T-helper 22 cell (primary cell): Measurements from ENCODE around the gene ANKRD44.
A peak's percentile ranks its signal among the peaks of the same experiment; 100 is the strongest.
"Not testable (repeated sequence)": the region's sequence is repeated elsewhere in the genome, so short reads cannot be mapped to it uniquely, and the experiment has no call there.

Experiments
- DNase-seq: peaks from one replicate; pipeline ENCODE4 v3.0.0-alpha.2; 2020; ENCODE audit warnings: low read depth

The ANKRD44 gene

GRCh38 chr2:197287596-197287932 is 23.0 kb downstream of the ANKRD44 start:
- DNase-seq: not testable (repeated sequence)

DNA sequence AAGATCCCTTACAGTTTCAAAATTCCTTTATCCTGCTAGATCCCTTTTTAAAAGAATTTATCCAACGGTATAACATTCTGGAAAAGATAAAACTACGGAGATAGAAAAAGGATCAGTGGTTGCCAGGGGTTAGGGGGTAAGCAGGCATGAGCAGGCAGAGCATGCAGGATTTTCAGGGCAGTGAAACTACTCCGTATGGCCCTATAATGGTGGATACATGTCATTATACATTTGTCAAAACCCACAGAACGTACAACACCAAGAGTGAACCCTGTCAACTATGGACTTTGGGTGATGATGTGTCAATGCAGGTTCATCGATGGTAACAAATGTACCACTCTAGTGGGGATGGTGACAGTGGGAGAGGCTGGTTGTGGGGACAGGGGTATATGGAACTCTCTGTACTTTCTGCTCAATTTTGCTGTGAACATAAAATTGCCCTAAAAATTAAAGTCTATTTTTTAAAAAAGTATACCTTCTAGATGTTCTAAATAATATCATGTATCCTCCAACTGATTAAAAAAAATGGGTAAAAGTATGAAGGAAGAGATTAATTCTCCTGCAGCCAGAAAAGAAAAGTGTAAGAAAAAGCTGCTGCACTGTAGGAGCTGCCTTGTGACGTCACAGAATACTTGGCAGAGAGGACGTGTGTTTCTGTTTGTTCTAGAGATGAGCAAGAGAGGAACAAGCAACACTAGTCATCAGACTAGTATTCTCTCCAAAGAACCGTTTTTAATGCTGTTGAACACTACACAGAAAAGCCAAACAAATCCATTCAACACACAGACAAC is 23.6 kb downstream of the ANKRD44 start:
- DNase-seq: peak; percentile 46

- no peak for DNase-seq
These were observed 25.2 kb downstream of the ANKRD44 start for GRCh38 chr2:197285361-197285760.

DNA sequence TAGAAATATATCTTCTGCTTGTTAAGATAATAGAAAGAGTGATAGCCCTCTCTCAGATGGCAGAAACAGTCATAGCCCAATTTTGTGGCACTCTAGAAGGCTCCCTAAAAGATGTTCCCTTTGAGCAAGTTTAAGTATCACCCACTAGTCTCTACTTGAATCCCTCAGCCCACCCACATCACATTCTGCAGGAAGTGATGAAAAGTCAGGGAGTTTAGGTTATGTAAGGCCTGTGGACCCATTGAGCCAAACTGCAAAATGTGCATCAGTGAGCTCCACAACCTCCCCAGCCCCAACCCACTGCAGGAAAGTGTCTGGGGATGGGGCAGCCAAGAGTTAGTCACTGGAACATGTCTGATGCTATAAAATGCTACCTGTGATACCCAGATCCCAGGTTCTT is 25.6 kb downstream of the ANKRD44 start:
- DNase-seq: no peak

DNA sequence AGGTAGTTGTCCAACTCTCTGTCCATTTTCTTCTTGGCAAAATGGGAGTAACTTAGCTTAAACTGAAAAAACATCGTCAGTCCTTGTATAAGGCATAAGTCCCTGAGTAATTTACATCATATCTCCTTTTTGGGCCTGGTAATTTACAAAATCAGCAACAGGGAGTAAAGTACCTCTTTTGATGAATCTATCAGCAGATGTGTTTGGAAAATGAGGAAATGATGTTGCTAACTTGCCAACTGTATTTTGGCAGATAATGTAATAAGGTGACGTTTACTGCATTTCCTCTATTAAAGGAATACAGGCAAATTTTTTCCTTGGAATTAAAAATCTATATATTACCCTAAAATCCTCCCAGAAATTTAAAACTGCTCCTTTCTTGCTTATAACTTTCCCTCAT is 29.2 kb downstream of the ANKRD44 start:
- DNase-seq: no peak

GRCh38 chr2:197280015-197280702 is 30.4 kb downstream of the ANKRD44 start:
- no peak for DNase-seq

DNA sequence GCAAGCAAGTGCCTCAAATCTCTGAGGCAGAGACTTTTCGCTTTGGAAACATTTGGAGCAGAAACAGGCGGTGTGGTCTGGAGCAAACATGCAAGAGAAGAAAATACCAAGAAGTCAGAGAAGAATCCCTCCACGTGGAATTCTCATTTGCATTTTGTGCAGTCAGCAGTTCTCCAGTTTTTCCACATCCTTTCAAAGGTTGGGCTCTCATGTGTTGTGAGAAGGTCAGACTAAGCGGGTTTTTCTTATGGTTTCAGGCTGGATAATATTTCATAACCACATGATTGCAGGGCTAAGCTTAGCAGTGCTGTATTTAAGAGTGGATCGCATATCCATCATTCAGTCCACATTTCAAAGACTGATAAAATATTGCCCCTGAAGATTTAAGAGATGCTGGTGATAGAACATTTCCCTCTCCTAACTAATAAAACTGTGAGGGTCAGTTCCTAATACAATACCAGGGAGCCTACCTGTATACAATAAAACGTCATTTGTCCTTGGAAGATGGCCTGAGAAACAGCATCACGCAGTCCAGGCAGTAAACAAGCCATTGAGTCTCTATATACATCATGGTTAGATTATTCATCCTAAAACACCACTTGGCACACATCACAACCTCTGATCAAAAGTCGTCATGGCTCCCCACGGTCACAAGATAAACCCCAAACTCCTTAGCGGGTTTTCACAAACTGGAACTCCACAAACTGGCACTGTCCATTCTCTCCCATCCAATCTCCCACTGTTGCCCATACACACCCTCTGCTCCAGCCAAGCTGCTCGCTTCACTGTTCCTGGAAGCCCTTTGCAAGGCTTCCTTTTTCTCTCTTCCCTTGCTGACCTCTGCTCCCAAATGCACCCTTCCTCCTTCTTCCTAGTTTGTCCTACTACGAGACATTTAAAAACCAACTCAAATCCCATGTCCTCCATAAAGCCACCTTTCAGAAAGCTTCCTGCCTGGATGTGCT is 31.5 kb downstream of the ANKRD44 start:
- DNase-seq: no peak

GRCh38 chr2:197277794-197278193 is 32.8 kb downstream of the ANKRD44 start:
- no peak for DNase-seq

DNA sequence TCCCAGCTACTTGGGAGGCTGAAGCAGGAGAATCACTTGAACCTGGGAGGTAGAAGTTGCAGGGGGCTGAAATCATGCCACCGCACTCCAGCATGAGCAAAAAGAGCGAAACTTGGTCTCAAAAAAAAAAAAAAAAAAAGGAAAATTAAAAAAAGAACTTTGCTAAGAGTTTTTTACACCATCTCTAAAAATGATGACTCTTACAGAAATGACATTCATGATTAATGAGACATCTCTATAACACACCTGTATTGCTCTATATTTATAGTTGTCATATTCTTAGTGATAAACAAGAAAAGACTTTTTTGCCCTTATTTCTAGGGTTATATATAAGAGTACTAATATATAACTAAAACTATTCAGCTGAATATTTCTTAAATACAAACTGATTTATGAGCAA is 34.4 kb downstream of the ANKRD44 start:
- no peak for DNase-seq

GRCh38 chr2:197274937-197275336 is 35.6 kb downstream of the ANKRD44 start:
- DNase-seq: no peak

GRCh38 chr2:197274349-197274748 is 36.2 kb downstream of the ANKRD44 start:
- DNase-seq: no peak

DNA sequence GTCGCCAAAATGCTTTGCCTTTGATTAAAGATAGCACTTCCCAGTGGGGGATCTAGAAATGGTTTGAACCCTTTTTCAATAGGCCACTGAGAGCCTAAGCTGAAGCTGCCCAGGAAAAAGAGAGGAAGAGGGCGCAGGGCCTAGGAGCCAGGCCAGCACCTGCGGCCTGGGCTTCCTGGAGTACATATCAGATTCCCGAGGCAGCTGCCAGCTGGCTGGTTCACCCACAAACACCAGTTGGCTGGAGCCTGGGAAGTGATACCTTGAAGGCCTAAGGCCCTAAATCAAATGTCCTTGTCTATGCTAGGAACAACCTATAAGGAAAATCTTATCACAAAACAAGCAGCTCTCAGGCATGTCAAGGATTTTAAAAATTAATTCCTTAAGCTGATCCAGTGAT is 37.1 kb downstream of the ANKRD44 start:
- no peak for DNase-seq

DNA sequence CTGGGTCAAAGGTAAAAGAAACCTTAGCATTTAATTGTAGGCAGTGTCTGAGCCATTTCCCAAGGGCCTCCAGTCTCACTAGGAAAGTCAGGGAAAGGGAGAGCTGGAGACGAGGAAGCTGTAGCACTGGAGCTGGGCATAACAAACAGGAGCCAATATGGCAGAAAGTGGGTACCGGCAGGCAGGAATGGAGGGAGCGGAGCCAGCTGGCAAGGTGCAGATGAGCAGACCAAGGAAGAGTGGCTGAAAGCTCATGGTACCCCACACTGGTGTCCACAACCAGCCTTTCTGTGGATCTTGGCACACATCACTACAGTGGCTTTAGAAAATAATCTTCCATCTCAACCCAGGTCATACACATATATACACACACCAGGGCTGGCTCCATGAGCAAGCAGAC is 40.0 kb downstream of the ANKRD44 start:
- no peak for DNase-seq

GRCh38 chr2:197269815-197270214 is 40.8 kb downstream of the ANKRD44 start:
- no peak for DNase-seq

DNA sequence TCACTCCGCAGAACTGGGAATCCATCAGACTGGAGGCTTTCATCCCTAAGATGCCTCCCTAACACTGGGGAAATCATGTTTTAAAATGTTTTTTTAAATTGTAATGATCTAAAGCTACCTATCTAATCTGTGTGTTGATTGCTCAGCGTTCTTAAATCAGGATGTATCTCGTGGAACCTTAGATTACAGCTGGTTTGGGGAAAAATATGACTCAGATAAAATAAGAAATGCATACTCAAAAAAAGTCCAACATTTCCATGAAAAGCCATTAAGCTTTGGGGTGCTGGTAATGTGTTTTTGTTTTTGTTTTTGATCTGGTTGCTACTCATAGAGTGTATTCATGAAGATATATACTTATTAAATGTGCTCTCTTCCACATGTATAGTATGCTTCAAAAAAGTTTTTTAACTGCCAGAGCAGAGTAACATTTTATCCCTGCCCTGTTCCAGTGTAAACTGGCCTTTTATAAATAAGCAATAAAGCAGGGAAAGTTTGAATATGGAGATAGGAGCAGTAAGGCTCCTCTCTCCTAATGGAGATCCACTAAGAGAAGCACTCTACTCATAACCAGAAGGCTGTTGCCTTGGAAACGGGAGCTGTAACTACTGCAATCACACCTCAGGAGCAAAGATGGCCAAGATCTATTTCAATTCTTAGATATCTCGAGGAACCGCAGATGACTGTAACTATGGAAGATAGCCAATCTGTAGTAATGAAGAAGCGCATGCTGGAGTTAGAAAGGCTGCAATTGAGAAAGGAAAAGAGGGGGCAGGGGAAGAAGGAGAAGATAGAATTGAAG is 41.6 kb downstream of the ANKRD44 start:
- DNase-seq: no peak

- DNase-seq: no peak
These were observed 44.1 kb downstream of the ANKRD44 start for GRCh38 chr2:197266477-197266876.

- DNase-seq: no peak
These were observed 44.7 kb downstream of the ANKRD44 start for GRCh38 chr2:197265924-197266323.

DNA sequence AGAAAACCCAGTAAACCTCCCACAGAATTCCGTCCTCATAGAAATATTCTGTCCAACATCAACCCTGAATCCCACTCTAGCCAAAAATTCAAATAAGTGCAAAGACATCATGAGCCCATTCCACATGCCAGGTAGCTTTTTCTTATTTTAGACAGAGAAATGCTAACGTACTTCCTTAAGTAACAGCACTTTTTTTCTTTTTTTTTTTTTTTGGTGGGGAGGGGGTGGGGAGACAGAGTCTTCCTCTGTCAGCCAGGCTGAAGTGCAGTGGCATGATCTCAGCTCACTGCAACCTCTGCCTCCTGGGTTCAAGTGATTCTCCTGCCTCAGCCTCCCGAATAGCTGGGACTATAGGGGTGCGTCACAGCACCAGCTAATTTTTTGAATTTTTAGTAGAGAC is 45.5 kb downstream of the ANKRD44 start:
- no peak for DNase-seq

DNA sequence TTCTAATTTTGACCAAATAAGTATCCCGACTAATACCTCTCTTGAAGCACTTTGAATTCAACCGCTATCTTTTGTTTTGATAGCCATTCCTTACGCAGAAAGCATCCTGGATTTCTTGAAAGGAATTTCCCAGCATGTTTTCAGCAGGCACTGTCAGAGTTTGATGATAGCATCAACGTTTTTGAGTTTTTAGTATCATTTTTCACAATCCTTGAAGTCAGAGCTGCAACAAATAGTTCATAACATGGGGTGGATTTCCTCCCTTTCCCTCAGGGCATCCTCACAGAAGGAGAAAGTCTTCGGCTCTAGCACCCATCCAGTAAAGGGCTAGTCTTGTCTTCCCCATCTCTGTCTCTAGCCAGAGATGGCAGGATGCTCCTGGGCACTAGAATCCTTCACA is 46.2 kb downstream of the ANKRD44 start:
- no peak for DNase-seq

DNA sequence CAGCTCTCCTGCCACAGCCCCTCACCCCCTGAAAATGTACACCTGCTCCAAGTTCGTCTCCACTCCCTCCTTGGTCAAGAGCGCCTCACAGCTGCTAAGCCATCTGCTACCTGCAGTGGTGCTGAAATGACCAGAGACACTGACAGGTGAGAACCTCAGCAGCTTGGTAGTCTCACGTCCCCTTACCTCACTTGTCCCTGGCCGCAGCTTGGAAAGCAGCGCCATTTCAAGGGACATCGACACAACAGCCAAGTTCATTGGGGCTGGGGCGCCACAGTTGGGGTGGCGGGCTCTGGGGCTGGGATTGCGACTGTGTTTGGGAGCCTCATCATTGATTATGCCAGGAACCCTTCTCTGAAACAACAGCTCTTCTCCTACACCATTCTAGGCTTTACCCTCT is 47.5 kb downstream of the ANKRD44 start:
- no peak for DNase-seq

- no peak for DNase-seq
These were observed 48.8 kb downstream of the ANKRD44 start for GRCh38 chr2:197261808-197262226.

GRCh38 chr2:197259470-197259999 is 51.0 kb downstream of the ANKRD44 start:
- no peak for DNase-seq
